Measurements from ENCODE around the gene NT5DC3. TPM values are rescaled to one million over a fixed set of nuclear protein-coding genes. Genes with fewer than 3 reads are reported as not detected.

The NT5DC3 gene
- total and polyA plus RNA-seq, 11 donors, result 0.95 to 6.3 (median 3.7) TPM

GRCh38 chr12:103757248-103757647 lies 83.8 kb downstream of the NT5DC3 start:
- intact Hi-C loops (cut with DNase I), result no loop called here
- no peaks in the 10 kb centered on the region for H3K4me1 ChIP-seq
- DNase-seq, result no peak

GRCh38 chr12:103756443-103756842 lies 84.6 kb downstream of the NT5DC3 start:
- no peaks in the 10 kb centered on the region for H3K9me3 ChIP-seq
- DNase-seq, result no peak
- H3K4me1 ChIP-seq, result no peaks in the 10 kb centered on the region
- intact Hi-C loops (cut with DNase I), result no loop called here
- no peaks in the 10 kb centered on the region for H3K27me3 ChIP-seq
- no peak overlapping the region for H3K4me3 ChIP-seq
- 87 to 91% (median 88%) methylated on average over 5 of the region's 5 CpGs for WGBS, 4 donors
- TF ChIP-seq CTCF (IDR thresholded peaks at IDR 0.05) (no peak), POLR2A (IDR thresholded peaks at IDR 0.05) (no peak)
- H3K36me3 ChIP-seq, result no peaks in the 10 kb centered on the region
- no peak for ATAC-seq
- H3K27ac ChIP-seq, result no peak overlapping the region

More at GRCh38 chr12:103757248-103757647, 83.8 kb downstream of the NT5DC3 start:
- H3K27ac ChIP-seq, result no peak overlapping the region
- H3K36me3 ChIP-seq, result no peaks in the 10 kb centered on the region
- ATAC-seq, result no peak
- no peaks in the 10 kb centered on the region for H3K27me3 ChIP-seq
- H3K9me3 ChIP-seq, result no peaks in the 10 kb centered on the region
- 87 to 92% (median 89%) methylated on average over 1 of the region's 1 CpG for WGBS, 4 donors
- H3K4me3 ChIP-seq, result no peak overlapping the region
- TF ChIP-seq POLR2A (IDR thresholded peaks at IDR 0.05) (no peak), CTCF (IDR thresholded peaks at IDR 0.05) (no peak)

- H3K27me3 ChIP-seq, result peaks cover 0 to 4% (median 0%) of the 10 kb centered on the region in 9 donors
- intact Hi-C loops (cut with DNase I), result no loop called here
- ATAC-seq, result no peak
Measured at GRCh38 chr12:103755425-103755824, 85.6 kb downstream of the NT5DC3 start.

GRCh38 chr12:103751600-103751999 lies 89.4 kb downstream of the NT5DC3 start:
- WGBS, 4 donors, result 39 to 64% (median 53%) methylated on average over 2 of the region's 2 CpGs
- no peaks in the 10 kb centered on the region for H3K9me3 ChIP-seq
- no peaks in the 10 kb centered on the region for H3K36me3 ChIP-seq
- no peak overlapping the region for H3K4me3 ChIP-seq
- no peak overlapping the region for H3K27ac ChIP-seq
- no peak for DNase-seq
- TF ChIP-seq CTCF (IDR thresholded peaks at IDR 0.05), result no peak
- H3K27me3 ChIP-seq, result peaks cover 0 to 4% (median 0%) of the 10 kb centered on the region in 9 donors
- intact Hi-C loops (cut with DNase I), result no loop called here
- peak in 3 of 4 donors; percentile 22 to 64 (median 56) for ATAC-seq
- H3K4me1 ChIP-seq, result no peaks in the 10 kb centered on the region

More at GRCh38 chr12:103755425-103755824, 85.6 kb downstream of the NT5DC3 start:
- no peaks in the 10 kb centered on the region for H3K36me3 ChIP-seq
- TF ChIP-seq CTCF (IDR thresholded peaks at IDR 0.05) (no peak), POLR2A (IDR thresholded peaks at IDR 0.05) (no peak)
- H3K9me3 ChIP-seq, result no peaks in the 10 kb centered on the region
- DNase-seq, result no peak
- H3K4me3 ChIP-seq, result no peak overlapping the region
- WGBS, 4 donors, result 61 to 88% (median 64%) methylated on average over 2 to 3 of the region's 3 CpGs
- no peak overlapping the region for H3K27ac ChIP-seq
- H3K4me1 ChIP-seq, result no peaks in the 10 kb centered on the region
